GM10847 (cell line): Measurements from ENCODE around the gene UBE3C.

Experiments used
- POLR2A ChIP-seq: IDR thresholded peaks from 2 replicates; pipeline ENCODE4 v1.6.1; 2011; ENCODE audit not compliant: insufficient read length; ENCODE audit errors: extremely low read depth

The UBE3C gene

DNA sequence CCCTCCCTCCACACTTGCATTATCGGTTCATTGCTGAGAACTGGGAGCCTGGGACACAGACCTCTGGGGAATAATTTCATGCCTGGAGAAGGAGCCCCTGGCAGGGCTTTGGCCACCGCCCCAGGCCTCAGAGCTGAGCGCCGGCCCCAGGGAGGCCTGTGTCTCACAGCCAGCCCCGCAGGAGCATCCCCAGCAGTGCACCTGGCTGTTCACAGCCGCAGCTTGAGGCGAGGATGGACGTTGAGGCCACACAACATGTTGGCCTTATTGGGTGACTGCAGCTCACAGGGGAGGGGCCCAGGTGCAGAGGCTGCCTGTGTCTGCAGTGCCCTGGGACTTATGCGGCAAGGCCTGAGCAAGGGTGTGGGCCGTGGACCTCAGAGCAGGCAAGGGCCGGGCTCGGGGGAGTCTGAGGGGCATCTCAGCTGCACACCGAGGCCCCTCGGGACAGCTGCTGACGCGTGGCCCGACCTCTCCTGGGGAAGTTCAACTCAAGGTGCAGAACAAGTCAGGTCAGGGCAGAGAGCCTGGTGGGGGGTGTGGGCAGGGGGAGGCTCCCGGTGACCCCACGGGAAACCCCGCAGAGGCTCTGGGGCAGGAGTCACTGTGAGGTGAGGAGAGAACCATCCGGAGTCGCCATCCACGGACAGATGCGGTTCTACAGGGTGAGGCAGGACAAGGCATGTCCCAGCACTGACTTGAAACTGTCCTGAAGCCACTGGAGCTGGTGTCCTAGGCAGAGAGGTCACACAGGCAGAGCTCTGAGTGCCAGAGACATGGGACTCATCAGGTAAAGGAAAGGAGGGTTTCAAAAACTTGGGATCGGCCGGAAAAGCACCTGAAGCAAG is 13.1 kb upstream of the UBE3C start:
- no peak for TF ChIP-seq POLR2A

DNA sequence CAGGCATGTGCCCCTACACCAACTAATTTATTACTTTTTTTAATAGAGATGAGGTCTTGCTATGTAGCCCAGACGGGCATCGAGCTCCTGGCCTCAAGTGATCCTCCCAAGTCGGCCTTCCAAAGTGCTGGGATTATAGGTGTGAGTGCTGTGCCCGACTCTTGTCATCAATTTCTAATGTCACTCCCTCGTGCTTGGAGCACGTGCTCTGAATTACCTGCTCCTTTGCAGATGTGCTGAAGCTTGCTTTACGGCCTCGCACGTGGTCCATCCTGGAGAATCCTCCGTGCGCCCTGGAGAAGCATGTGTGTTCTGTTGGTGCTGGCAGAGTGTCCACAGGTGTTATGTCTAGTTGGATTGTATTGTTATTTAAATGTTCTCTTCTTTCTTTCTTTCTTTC is 11.8 kb upstream of the UBE3C start:
- TF ChIP-seq POLR2A, result no peak

DNA sequence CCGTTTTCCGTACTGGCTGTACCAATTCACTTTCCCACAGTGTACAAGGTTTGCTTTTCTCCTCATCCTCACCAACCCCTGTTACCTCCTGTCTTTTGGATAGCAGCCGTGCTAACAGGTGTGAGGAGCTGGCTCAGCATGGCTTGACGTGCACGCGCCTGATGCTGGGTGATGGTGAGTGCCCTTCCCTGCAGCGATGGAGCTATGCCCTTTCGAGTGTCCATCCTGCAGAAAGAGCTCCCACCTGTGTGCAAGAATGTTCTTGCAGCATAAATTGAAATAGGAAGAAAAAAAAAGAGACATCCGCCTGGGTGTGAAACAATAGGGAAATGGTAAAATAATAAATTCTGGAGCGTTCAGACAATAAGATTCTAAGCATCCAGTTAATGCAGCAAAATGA is 9.5 kb upstream of the UBE3C start:
- no peak for TF ChIP-seq POLR2A

DNA sequence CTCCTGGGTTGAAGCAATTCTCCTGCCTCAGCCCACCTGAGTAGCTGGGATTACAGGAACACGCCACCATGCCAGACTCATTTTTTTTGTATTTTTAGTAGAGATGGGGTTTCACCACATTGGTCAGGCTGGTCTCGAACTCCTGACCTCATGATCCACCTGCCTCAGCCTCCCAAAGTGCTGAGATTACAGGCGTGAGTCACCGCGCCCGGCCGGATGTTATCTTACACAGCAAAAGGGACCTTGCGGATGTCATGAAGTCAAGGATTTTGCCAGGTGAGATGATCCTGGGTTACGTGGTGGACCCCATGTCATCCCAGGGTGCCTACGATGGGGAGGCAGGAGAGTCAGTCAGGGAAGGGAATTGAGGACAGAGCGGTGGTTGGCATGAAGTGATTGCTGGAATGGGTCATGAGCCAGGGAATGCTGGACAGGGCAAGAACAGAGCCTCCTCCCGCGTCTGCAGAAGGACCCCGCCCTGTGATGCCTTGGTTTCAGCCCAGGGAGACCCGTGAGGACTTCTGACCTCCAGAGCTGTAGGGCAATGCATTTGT is 8.7 kb upstream of the UBE3C start:
- TF ChIP-seq POLR2A, result no peak

DNA sequence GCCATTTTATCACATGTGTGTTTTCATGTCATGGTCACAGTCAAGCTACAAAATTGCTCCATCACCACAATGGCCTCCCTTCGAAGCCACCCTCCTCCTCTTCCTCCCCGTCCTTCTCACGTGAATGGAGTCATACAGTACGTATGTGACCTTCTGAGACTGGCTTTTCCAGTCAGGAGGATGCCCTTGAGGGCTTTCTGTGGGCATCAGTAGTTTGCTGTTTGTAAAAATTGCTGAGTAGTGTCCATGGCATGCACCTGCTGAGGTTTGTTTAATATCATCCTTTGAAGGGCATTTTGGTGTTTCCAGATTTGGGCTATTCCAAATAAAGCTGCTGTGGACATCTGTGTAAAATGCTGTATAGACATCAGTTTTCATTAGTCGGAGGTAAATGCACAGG is 5.9 kb upstream of the UBE3C start:
- no peak for TF ChIP-seq POLR2A

DNA sequence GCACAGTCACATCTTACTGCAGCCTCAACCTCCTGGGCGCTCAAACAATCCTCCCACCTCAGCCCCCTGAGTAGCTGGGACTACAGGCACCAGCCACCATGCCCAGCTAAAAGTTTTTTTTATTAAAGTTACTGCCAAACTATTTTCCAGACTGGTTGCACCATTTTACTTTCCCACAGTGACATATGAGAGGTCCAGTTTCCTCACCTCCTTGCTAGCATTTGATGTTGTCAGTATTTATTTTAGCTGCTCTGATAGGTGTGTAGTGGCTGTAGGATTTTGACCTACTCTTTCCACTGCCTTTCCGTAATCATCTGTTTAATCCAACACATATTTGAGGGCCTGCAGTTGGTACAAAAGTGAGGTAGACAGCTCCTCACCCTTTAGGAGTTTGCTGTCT is 5.4 kb upstream of the UBE3C start:
- TF ChIP-seq POLR2A, result no peak

DNA sequence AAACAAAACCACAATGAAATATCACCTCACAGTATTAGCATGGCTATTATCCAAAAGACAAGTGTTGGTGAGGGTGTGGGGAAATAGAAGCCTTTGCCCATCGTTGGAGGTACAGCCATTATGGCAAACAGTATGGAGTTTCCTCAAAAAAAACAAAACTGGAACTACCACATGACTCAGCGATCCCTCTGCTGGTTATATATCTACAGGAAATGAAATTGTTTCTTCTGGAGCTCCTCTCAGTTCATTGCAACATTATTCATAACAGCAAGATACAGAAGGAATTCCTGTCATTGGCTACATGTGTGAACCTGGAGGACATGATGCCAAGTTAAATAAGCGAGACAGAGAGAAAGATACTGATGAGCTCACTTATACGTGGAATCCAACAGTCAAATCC is 2.4 kb upstream of the UBE3C start:
- no peak for TF ChIP-seq POLR2A

DNA sequence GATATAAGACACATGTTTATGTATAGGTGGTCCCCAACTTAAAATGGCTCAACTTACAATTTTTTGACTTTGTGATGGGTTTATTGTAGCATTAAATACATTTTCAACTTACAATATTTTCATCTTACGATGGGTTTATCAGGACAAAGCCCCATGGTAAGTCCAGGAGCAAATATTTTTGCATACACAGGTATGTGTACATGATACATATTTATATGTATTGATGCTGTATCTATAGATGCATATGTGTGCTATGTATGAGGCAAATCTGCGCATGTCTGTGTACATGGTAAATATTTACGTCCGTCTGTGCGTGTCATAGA is 664 bp upstream of the UBE3C start:
- no peak for TF ChIP-seq POLR2A

DNA sequence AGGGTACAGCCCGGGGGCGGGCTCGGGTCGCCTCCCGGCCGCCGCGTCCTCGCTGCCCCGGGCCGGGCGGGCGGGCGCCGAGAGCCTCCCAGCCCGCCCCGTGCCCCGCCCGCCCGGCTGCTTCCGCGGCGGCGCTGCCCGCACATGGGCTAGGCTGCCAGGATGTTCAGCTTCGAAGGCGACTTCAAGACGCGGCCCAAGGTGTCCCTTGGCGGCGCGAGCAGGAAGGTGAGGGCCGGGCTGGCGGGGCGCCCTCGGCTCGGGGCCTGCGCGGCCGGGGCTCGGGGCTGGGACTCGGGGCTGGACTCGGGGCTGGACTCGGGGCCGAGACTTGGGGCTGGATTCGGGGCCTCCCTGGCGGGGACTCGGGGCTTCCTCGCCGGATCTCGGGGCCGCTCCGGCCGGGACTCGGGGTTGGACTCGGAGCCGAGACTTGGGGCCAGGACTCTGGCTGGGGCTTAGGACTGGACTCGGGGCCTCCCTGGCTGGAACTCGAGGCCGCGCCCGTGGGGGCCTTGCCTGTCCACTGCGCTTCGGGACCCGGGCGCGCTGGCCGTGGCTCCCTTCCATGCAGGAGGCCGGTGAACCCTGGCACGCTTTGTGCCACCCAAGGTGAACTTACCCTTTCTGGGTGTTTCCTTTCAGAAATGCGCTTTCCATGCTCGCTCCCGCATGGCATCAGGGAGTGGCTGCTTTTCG is 534 bp downstream of the UBE3C start:
- TF ChIP-seq POLR2A, result no peak

DNA sequence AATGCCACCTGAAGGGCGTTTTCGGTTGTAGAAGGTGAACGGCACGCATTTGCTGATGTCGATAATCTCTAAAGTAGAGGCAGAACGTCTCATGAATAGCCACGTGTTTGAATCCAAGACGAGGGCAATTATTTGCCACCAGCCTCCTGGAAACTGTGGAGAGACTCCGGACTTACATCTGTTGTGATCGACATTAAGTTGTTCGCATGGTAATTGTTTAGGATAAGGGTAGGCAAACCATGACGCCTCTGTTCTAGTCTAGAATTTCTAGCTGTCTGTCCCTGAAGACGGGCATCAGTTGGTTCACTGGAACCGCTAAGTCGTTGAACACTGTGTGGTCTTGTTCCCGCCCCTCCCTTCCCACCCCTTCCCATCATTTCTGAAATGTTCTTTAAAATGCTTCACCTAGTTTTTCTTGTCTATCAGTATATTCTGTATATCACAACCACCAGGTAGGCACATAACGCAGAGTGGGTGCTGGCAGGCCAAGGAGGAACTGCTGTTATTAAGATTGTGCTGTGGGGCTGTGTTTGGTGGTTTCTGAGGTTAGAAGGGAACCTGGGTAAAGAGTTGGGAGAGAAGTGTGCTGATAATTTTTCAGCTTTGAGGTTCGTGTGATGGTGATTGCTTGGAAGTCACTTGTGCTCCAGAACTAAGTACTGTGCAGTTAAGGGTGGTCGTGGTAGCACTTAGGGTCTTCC is 1.2 kb downstream of the UBE3C start:
- TF ChIP-seq POLR2A, result no peak

DNA sequence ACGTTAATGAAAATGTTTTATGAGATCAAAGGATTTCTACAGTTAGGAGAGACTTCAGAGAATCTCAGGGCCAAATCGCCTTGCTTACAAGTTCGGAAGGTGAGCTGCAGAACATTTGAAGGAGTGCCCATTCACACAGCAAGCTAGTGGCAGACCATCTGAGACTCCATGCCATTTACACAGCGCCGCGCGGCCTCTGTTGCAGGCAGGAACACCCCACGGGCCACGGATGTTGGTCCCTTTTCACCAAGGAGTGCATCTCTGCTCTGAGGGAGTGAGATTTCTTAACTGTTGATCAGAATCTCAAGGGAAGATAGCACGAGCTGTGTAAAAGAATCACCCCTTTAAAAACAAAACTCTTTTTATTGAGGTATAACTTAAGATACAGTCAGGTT is 1.8 kb downstream of the UBE3C start:
- TF ChIP-seq POLR2A, result no peak

DNA sequence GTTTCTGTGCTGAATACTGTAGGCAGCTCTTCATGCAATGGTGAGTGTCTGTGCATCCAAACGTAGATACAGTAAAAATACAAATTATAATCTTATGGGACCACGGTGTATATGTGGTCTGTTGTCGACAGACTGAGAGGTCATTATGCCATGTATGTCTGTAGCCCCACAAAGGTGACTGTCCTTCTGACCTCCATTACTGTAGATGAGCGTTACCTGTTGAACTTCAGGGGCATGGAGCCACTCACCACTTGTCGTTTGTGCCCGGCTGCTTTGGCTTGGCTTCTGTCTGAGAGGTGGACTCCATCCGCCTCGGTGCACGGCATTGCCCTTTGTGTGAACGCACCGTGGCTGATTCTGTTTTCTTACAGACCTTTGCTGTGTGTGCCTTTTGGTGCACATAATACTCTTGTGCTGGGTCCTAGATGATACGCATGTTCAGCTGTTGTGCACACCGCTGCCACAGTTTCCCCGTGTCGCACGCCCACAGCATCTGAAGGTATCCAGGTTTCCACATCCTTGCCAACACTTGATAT is 2.9 kb downstream of the UBE3C start:
- TF ChIP-seq POLR2A, result no peak

DNA sequence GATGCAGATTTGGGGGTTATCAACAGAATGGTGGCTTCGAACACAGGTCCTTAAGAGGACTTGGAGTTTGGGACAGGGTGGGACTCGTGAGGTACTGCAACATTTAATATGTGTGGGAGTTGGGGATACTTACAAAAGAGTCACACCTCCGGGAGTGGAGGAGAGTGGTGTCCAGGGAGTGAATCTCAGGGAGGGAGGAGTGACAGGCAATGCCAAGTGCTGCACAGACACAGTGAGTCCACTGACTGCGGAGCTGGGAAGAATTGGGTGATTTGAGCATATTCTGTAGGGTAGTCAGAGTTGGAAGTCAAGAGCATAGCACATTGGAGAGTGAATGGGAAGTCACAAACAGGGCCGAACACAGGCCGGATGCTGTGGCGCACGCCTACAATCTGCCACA is 5.1 kb downstream of the UBE3C start:
- TF ChIP-seq POLR2A, result no peak

DNA sequence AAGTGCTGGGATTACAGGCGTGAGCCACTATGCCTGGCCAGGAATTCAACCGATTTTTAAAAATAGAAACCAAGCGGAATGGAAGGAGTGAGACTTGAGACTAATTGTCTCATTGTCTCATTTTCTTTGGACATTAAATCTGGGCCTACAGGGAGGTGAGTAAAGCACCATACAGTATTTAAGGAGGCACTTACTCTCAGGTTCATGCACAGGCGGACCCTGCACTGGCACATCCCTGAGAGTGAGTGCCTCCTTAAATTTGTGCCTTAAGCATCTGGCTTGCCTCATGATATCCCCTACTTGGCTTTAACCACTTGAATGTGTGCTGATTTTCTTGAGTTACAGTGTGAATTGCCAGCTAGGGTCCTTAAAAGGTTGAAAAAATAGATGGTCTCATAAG is 10.6 kb downstream of the UBE3C start:
- TF ChIP-seq POLR2A, result no peak

DNA sequence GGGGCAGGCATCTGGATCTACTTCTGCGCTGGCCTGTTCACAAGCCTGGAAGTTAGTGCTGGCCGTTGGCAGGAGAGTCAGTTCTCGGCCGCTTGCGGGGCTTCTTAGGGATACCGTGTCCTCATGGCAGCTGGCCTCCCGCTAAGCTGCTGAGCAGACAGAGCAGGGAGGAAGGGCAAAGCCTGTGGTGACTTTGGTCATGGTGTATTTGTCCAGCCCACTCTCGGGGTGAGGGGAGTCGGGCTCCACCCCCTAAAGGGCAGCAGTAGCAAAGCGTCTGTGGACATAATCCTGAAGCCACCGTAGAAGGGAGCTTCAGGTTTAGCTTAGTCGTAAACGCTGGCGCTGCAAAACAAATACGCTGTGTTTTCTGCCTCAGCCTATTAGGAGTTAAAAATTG is 12.2 kb downstream of the UBE3C start:
- TF ChIP-seq POLR2A, result no peak
